NCI-H1930 (cell line): Measurements from ENCODE around the gene PHACTR4.
"Not testable (repeated sequence)": the region's sequence is repeated elsewhere in the genome, so short reads cannot be mapped to it uniquely, and the experiment has no call there.

Source experiments
- DNase-seq, 2 experiments: peaks; one replicate each; lab custom pipeline; 2025; lab: John Stamatoyannopoulos, UW

The PHACTR4 gene

DNA sequence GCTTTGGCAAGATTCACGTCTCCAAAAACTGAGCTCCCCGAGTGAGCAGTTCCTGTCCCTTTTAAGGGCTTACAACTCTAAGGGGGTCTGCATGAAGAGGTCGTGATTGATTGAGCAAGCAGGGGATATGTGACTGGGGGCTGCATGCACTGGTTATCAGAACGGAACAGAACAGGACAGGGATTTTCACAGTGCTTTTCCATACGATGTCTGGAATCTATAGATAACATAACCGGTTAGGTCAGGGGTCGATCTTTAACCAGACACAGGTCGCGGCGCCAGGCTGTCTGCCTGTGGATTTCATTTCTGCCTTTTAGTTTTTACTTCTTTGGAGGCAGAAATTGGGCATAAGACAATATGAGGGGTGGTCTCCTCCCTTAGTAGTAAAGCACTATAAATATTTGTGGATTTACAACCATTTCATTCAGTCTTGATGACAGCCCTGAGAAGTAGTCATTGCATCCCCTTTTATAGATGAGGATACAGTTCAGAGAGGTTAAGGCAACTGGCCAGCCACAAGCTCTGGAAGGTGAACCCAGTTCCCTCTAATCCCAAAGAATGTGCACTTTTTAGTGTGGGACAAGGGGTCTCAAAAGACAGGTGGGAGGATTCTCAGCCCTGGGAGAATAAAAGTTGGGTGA is 155.6 kb downstream of the PHACTR4 start:
- DNase-seq, result not testable (repeated sequence)

DNA sequence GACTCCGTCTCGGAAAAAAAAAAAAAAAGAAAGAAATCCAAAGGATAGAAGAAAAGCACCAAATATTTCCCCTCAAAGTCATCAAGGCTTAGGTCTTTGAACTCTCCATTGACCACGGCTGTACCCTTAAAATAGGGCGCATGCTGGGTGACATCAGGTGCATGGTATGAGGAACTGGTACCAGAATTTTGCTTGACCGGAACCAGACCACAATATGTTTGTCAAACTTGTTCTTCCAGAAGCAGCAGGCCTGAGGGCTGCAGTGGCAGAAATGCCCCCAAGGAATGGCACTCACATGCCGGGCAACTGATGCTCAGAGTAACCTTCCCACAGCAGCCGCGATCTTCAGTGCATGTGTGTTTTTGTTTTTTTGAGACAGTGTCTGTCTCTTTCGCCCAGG is 157.3 kb downstream of the PHACTR4 start:
- no peak for DNase-seq

DNA sequence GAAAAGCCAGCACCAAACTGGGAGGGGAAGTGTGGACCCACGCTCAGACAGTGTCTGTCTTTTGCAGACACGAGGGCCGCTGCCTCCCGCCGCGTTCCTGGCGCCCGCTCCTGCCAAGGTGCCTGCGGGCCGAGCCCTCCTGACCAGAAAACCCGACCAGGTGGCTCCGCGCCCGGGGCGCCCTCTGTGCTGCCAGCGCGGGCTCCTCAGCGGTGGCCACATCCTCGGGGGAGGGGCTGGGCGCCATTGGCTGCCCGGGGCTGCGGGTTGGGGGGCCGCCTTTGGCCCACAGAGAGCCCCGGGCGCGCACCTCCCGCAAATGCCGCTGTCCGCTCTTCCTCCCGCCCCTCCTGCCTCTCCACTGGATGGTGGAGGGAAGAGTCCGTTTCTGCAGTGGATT is 160.9 kb downstream of the PHACTR4 start:
- DNase-seq, result no peak

DNA sequence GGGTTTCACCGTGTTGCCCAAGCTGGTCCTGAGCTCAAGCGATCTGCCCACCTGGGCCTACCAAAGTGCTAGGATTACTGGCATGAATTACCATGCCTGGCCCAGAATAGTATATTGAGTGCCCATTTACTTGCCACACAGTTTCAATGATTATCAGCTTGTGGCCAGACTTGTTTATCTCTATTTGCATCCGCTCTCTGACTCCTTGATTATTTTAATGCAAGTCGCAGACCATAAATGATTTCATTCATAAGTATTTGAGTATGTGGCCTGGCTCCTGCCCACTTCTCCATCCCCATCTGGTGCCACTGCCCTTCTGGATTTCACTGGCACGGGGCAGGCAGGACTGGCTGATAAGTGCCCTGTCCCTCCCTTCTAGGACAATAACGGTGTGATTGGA is 165.1 kb downstream of the PHACTR4 start:
- no peak for DNase-seq

DNA sequence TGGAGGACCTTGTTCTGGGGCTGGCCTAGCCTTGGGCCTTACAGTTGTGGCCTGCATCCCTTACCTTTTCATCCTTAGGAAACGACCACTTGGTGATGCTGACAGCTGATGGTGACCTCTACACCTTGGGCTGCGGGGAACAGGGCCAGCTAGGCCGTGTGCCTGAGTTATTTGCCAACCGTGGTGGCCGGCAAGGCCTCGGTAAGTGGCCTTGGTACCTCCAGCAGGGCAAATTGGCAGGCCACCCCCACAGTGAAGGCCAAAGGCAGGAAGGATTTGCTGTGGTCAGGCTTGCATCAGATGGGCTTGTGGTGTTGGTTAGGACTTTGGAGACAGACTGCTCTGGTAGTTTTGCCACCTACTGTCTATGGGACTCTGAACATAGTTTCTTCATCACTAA is 165.6 kb downstream of the PHACTR4 start:
- DNase-seq, result no peak

DNA sequence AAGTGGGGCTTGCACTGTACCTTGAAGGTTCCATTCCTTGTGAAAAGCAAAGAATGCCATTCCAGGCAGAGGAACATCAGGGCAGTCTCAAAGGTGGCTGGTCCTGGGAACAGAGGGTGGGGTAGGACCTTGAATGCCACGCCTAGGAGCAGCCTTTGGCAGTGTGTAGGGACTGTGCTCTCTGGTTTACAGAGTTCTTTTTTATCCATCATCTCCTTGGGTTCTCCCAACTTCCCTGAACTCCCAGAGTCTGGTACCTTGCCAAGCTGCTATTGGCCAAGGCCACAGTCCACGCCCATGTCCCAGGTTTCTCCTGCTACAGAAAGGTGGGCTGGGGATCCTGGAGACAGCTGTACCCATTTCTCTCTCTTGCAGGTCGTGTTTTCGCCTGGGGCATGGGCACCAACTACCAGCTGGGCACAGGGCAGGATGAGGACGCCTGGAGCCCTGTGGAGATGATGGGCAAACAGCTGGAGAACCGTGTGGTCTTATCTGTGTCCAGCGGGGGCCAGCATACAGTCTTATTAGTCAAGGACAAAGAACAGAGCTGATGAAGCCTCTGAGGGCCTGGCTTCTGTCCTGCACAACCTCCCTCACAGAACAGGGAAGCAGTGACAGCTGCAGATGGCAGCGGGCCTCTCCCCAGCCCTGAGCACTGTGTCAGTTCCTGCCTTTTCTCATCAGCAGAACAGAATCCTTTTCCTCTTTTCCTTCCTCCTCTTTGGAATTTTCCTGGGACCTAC is 168.1 kb downstream of the PHACTR4 start:
- DNase-seq, result no peak

DNA sequence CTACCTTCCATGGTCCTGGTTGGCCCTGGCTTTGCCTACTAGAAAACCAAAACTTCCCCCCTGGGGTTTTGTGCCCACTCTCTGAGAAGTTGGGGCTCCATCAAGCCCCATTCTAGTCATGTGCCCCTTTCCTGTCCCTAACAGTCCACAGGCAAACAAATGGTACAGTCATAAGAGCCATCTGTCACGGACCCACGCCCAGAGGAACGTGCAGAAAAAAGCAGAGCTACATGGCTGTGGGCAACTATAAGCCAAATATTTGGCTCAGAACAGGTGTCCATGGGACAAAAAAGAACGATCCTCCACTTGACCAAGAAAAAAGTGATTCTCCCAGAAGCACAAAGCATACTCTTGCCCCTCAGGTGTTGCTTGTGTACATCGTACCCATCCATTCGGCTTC is 168.7 kb downstream of the PHACTR4 start:
- no peak for DNase-seq

DNA sequence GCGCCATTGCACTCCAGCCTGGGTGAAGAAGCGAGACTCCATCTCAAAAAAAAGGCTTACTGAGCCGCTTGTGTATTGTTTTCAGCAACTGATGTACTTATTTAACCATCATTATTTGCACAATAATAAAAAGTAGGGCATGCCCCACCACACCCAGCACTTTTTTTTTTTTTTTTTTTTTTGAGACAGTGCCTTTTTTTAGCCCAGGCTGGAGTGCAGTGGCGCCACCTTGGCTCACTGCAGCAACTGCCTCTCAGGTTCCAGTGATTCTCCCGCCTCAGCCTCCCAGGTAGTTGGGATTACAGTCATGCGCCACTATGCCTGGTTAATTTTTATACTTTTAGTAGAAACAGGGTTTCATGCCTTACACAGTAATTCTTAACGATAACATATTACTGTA is 171.1 kb downstream of the PHACTR4 start:
- no peak for DNase-seq

DNA sequence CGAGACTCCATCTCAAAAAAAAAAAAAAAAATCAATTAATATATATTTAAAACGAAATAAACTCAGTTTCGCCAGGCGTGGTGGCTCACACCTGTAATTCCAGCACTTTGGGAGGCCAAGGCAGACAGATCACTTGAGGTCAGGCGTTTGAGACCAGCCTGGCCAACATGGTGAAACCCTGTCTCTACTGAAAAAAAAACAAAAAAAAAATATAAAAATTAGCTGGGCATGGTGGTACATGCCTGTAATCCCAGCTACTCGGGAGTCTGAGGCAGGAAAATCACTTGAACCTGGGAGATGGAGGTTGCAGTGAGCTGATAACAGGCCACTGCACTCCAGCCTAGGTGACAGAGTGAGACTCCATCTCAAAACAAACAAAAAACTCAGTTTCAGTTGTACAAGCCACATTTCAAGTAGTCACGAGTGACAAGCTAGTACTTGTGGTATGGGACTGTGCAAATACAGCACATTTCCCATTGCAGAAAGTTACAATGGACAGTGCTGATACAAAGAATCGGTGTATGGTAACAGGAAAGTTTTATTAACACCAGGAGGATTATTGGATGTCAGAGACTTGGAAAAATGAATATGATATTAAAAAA is 172.0 kb downstream of the PHACTR4 start:
- not testable (repeated sequence) for DNase-seq

DNA sequence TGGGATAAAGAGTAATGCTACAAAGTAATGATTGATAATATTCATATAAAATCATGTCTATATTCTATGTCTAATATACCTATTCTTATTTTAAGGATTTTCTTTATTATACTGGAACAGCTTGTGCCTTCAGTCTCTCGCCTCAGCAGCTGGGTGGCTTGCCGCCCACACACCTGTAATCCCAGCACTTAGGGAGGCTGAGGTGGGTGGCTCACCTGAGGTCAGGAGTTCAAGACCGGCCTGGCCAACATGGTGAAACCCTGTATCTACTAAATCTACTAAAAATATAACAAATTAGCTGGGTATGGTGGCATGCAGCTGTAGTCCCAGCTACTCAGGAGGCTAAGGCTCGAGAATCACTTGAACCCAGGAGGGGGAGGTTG is 175.7 kb downstream of the PHACTR4 start:
- DNase-seq, result no peak

DNA sequence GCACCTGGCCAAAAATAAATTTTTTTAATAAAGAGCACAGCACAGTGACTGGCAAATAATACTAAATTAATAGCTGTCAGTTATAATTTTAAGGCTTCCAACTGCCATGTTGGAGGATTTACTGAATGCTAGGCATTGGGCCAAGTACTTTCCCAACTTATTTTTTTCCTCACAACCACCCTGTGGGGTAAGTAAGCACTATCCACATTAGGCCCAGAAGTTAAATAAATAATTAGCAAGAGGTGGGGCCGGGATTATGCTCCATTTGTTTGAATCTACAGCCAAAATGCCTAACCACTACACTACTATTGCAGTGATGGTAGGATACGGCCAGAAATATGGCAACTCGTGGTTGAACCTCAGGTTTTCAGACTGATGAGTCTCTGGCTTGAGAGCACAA is 178.8 kb downstream of the PHACTR4 start:
- DNase-seq, result no peak
